A549 (cell line): Measurements from ENCODE around the gene UBASH3B. TPM values are rescaled to one million over a fixed set of nuclear protein-coding genes. Genes with fewer than 3 reads are reported as not detected.

Experiments used
- ATAC-seq, 2 experiments: fragments of 200-7000 bp in 1 of 2; fragments of >200 bp in 1 of 2; cut with Nextera tagmentation in 1 of 2; cut with Tn5 transposase in 1 of 2; 3 replicates each; pipeline versions ENCODE4 v1.8.0 to v1.9.1; 2018 to 2020; ENCODE audit warnings: mild to moderate bottlenecking in 1 of 2, moderate library complexity in 1 of 2
- CTCF ChIA-PET: fragments of 300-600 bp; sonication (Branson Sonifier 250); formaldehyde crosslinking; extraction: SDS; loops from one replicate; lab custom pipeline; 2021; ENCODE audit warnings: antibody characterized with exemption, inconsistent platforms; lab: Yijun Ruan, JAX
- POLR2A ChIA-PET: fragments of 350-600 bp; formaldehyde crosslinking; extraction: SDS; loops from one replicate; lab custom pipeline; 2021; ENCODE audit warnings: antibody characterized with exemption, inconsistent platforms; lab: Yijun Ruan, JAX
- DNase-seq, 2 experiments: peaks; one replicate each; pipeline versions ENCODE4 v3.0.0 to v3.0.0-alpha.2; 2011 to 2016; ENCODE audit warnings: low read depth in 1 of 2, low spot score in 1 of 2
- FAIRE-seq: peaks from 2 replicates; lab custom pipeline; 2011; peaks lifted over from hg19 to GRCh38; lab: Jason Lieb, UNC
- H3K27ac ChIP-seq, 2 experiments: fragments of >200 bp; sonication (Bioruptor Twin); formaldehyde crosslinking; 3 replicates each; pipeline ENCODE4 v1.5.1; 2016 to 2017
- H3K4me1 ChIP-seq: fragments of >200 bp; sonication (Bioruptor Twin); formaldehyde crosslinking; 3 replicates; pipeline ENCODE4 v1.6.1; 2016
- H3K4me2 ChIP-seq: fragments of >200 bp; sonication (Bioruptor Twin); formaldehyde crosslinking; 3 replicates; pipeline ENCODE4 v1.6.1; 2016
- H3K4me3 ChIP-seq: fragments of >200 bp; sonication (Bioruptor Twin); formaldehyde crosslinking; 3 replicates; pipeline ENCODE4 v1.5.1; 2016
- H3K9me3 ChIP-seq: fragments of >200 bp; sonication (Bioruptor Twin); formaldehyde crosslinking; 3 replicates; pipeline ENCODE4 v1.6.1; 2016
- ATOH8 ChIP-seq: fragments of 250-450 bp; sonication (Bioruptor Pico); IDR thresholded peaks from 2 replicates; pipeline ENCODE4 v1.5.0; 2020; ENCODE audit warnings: low read depth, mild to moderate bottlenecking, moderate library complexity
- BHLHE40 ChIP-seq: IDR thresholded peaks from 2 replicates; pipeline ENCODE4 v1.6.1; 2012; ENCODE audit warnings: low read depth, low read length, inconsistent platforms
- CBX2 ChIP-seq: fragments of 200-600 bp; sonication (generic); IDR thresholded peaks from 2 replicates; pipeline ENCODE4 v1.6.1; 2016; ENCODE audit warnings: low read depth, mild to moderate bottlenecking, borderline replicate concordance
- CEBPB ChIP-seq, 2 experiments: fragments of >200 bp in 1 of 2; sonication (Bioruptor Twin) in 1 of 2; formaldehyde crosslinking in 1 of 2; IDR thresholded peaks; 2 replicates each; pipeline ENCODE4 v1.6.1; 2012 to 2016
- CHD4 ChIP-seq: fragments of 200-600 bp; sonication (generic); IDR thresholded peaks from 2 replicates; pipeline ENCODE4 v1.6.1; 2016; ENCODE audit warnings: antibody characterized with exemption, mild to moderate bottlenecking, borderline replicate concordance
- EHF ChIP-seq: fragments of 250-450 bp; sonication (Bioruptor Pico); IDR thresholded peaks from 2 replicates; pipeline ENCODE4 v1.5.0; 2020; ENCODE audit warnings: mild to moderate bottlenecking
- ELK1 ChIP-seq: fragments of 150-350 bp; IDR thresholded peaks from 2 replicates; pipeline ENCODE4 v1.6.1; 2014; ENCODE audit warnings: low read depth, mild to moderate bottlenecking, low read length
- FOXS1 ChIP-seq: fragments of 250-450 bp; sonication (Bioruptor Pico); IDR thresholded peaks from 2 replicates; pipeline ENCODE4 v1.5.0; 2020; ENCODE audit warnings: mild to moderate bottlenecking, moderate library complexity
- HDAC2 ChIP-seq: fragments of 200-600 bp; sonication (generic); IDR thresholded peaks from 2 replicates; pipeline ENCODE4 v1.6.1; 2016
- HEYL ChIP-seq: fragments of 250-450 bp; sonication (Bioruptor Pico); IDR thresholded peaks from 2 replicates; pipeline ENCODE4 v1.8.0; 2021; ENCODE audit warnings: mild to moderate bottlenecking, moderate library complexity
- HOXA7 ChIP-seq: fragments of 250-450 bp; sonication (Bioruptor Pico); IDR thresholded peaks from 2 replicates; pipeline ENCODE4 v1.5.0; 2020; ENCODE audit warnings: mild to moderate bottlenecking, moderate library complexity
- HOXB5 ChIP-seq: fragments of 250-450 bp; sonication (Bioruptor Pico); IDR thresholded peaks from 2 replicates; pipeline ENCODE4 v1.5.0; 2020; ENCODE audit warnings: mild to moderate bottlenecking, moderate library complexity
- KDM1A ChIP-seq: fragments of 200-600 bp; sonication (generic); IDR thresholded peaks from 2 replicates; pipeline ENCODE4 v1.6.1; 2016; ENCODE audit warnings: low read depth, mild to moderate bottlenecking
- NPAS2 ChIP-seq: fragments of 250-450 bp; sonication (Bioruptor Pico); IDR thresholded peaks from 2 replicates; pipeline ENCODE4 v1.8.0; 2022; ENCODE audit warnings: mild to moderate bottlenecking, moderate library complexity, borderline replicate concordance
- POLR2A ChIP-seq: IDR thresholded peaks from 2 replicates; pipeline ENCODE4 v1.6.1; 2012; ENCODE audit warnings: mild to moderate bottlenecking, low read length
- POLR2AphosphoS2 ChIP-seq: conservative IDR thresholded peaks from 2 replicates; pipeline ENCODE4 v1.6.1; 2012; ENCODE audit warnings: low read length, improper control_type of control experiment, inconsistent platforms
- RARB ChIP-seq: fragments of 250-450 bp; sonication (Bioruptor Pico); IDR thresholded peaks from 2 replicates; pipeline ENCODE4 v1.8.0; 2021; ENCODE audit warnings: mild to moderate bottlenecking, moderate library complexity
- RCOR1 ChIP-seq: fragments of 150-350 bp; IDR thresholded peaks from 2 replicates; pipeline ENCODE4 v1.6.1; 2014; ENCODE audit warnings: antibody characterized with exemption, low read length, low read depth
- REST ChIP-seq: fragments of 200-600 bp; sonication (generic); IDR thresholded peaks from 2 replicates; pipeline ENCODE4 v1.6.1; 2016; ENCODE audit warnings: antibody characterized with exemption, mild to moderate bottlenecking, moderate library complexity
- RFX5 ChIP-seq: fragments of 450-650 bp; IDR thresholded peaks from 2 replicates; pipeline ENCODE4 v1.7.1; 2014; ENCODE audit warnings: antibody characterized with exemption, mild to moderate bottlenecking, moderate library complexity
- SMC3 ChIP-seq: fragments of >200 bp; sonication (Bioruptor Twin); formaldehyde crosslinking; IDR thresholded peaks from 3 replicates; pipeline ENCODE4 v1.6.1; 2018; ENCODE audit warnings: inconsistent platforms
- TP53 ChIP-seq: fragments of 250-450 bp; sonication (Bioruptor Pico); IDR thresholded peaks from 2 replicates; pipeline ENCODE4 v1.5.0; 2021; ENCODE audit warnings: mild to moderate bottlenecking, moderate library complexity
- WGBS: methylation state at CpG from one replicate; pipeline ENCODE4 v1.1.6; 2017; ENCODE audit errors: missing lambda C conversion rate; 5-methylcytosine and 5-hydroxymethylcytosine counted together
- polyA plus RNA-seq, 4 experiments: library from polyadenylated mRNA; depleted of rRNA in 3 of 4; stranded (reverse); fragments of >200 nt; fragmentation: RNase III in 1 of 4; extraction: RNeasy Plus Mini Kit Qiagen cat#74134 plus additional on column Dnase treatment in 1 of 4; gene quantifications; 2 replicates in 3 of 4; 3 replicates in 1 of 4; pipeline ENCODE4 v1.2.3, GENCODE V29; 2011 to 2017

The UBASH3B gene
- polyA plus RNA-seq, 2 of the 4 experiments (the other 2 are of a cell fraction), result 33.4 to 43.0 TPM

- DNase-seq (no peak), FAIRE-seq (no peak), ATAC-seq (no peak; a peak in 1 of 6 replicates)
- H3K4me2 ChIP-seq, result peak overlapping the region; percentile 19; the same call in 1 of the 3 replicates
- POLR2A ChIA-PET, result no interaction called here
- CTCF ChIA-PET, result interaction anchor here (0.6 to 3.7 kb wide), 7 partner anchors 10 to 262 kb away, joined by 3 to 24 read pairs (median 4); no protein-coding TSS in a partner anchor
- no peaks in the 10 kb centered on the region for H3K9me3 ChIP-seq
- H3K4me1 ChIP-seq, result peaks cover 11% of the 10 kb centered on the region
- no peak overlapping the region for H3K4me3 ChIP-seq
- 88% methylated on average over 2 of the region's 2 CpGs for WGBS
- H3K27ac ChIP-seq, result peak overlapping the region; percentile 33 to 52; a peak in 3 of 6 replicates
- TF ChIP-seq CEBPB (IDR thresholded peaks at IDR 0.05), result no peak
- TF ChIP-seq HOXA7 (CRISPR knock-in tag), result no peak
- TF ChIP-seq KDM1A, result no peak
- TF ChIP-seq REST, result no peak
- no peak for TF ChIP-seq CBX2
- TF ChIP-seq POLR2A, result no peak
- no peak for TF ChIP-seq HEYL
- no peak for TF ChIP-seq HOXB5 (CRISPR knock-in tag)
- no peak for TF ChIP-seq ELK1
- TF ChIP-seq RARB (CRISPR knock-in tag), result no peak
- TF ChIP-seq POLR2AphosphoS2, result no peak
- TF ChIP-seq RFX5, result no peak
- TF ChIP-seq NPAS2, result no peak
- TF ChIP-seq SMC3, result no peak
- TF ChIP-seq CHD4, result no peak
- no peak for TF ChIP-seq FOXS1 (CRISPR knock-in tag)
- no peak for TF ChIP-seq TP53
- TF ChIP-seq BHLHE40, result no peak
- no peak for TF ChIP-seq HDAC2
These were observed 135.9 kb downstream of the UBASH3B start for GRCh38 chr11:122791411-122791810.

GRCh38 chr11:122791836-122792235, 136.3 kb downstream of the UBASH3B start:
- ATAC-seq (peak; percentile 37 to 60; a peak in 2 of 6 replicates), DNase-seq (no peak), FAIRE-seq (no peak)
- H3K9me3 ChIP-seq, result no peaks in the 10 kb centered on the region
- peak overlapping the region; percentile 33 to 52; a peak in 3 of 6 replicates for H3K27ac ChIP-seq
- peak overlapping the region; percentile 19; the same call in 1 of the 3 replicates for H3K4me2 ChIP-seq
- peaks cover 11% of the 10 kb centered on the region for H3K4me1 ChIP-seq
- CTCF ChIA-PET, result interaction anchor here (0.6 to 3.4 kb wide), 4 partner anchors 11 to 163 kb away, joined by 3 to 24 read pairs (median 4); no protein-coding TSS in a partner anchor
- POLR2A ChIA-PET, result no interaction called here
- no peak overlapping the region for H3K4me3 ChIP-seq
- 74% methylated on average over 8 of the region's 8 CpGs for WGBS
- TF ChIP-seq EHF (CRISPR knock-in tag) (no peak), ELK1 (no peak), ATOH8 (CRISPR knock-in tag) (no peak), HDAC2 (no peak), HEYL (no peak), RCOR1 (no peak)
